ENCODE data around the gene UBTD1. TPM values are rescaled to one million over a fixed set of nuclear protein-coding genes. Genes with fewer than 3 reads are reported as not detected.

Gene UBTD1
- total RNA-seq, 4 donors from 2014 or later: 0.70 to 2.5 (median 1.4) TPM; not detected in 1

DNA sequence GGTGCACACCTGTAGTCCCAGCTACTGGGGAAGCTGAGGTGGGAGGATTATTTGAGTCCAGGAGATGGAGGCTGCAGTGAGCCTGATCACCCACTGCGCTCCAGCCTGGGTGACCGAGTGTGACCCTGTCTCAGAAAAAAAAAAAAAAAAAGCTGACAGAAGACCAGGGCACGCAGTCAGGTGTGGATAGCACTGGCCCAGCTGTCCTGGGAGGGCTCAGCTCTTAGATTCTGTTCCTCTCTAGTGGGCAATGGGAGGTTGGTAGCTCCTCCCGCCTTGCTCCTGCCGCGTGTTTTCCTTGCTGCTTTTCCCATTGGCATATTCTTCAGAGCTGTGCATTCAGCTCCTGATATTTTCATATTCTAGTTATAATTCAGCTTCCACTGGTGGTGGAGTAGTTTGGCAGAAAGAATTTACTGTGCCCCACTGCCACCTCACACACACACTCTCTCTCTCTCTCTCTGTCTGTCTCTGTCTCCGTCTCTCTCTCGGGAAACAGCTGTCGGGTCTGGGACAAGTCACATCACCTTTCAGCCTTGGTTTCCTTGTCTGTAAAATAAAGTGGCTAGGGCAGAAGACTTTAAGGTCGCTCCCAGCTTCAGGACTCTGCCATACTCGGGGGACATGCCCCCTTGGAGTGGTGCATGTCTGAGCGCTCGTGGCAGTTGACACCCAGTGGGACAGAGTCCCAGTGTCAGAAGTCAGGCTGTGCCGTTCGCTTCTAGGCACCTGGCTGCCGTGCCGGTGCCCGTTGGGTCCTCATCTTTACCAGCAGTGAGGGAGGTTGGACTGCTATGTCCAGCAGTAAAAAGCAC lies 47.9 kb downstream of the UBTD1 start:
- DNase-seq: no peak
- Histone ChIP-seq H3K36me3 (no peaks in the 10 kb centered on the region), H3K4me1 (peaks cover 0 to 18% (median 0%) of the 10 kb centered on the region in 4 donors), H3K9me3 (no peaks in the 10 kb centered on the region), H3K27ac (no peak overlapping the region), H3K4me3 (no peak overlapping the region), H3K27me3 (no peaks in the 10 kb centered on the region)
- TF ChIP-seq, protein P1, sequence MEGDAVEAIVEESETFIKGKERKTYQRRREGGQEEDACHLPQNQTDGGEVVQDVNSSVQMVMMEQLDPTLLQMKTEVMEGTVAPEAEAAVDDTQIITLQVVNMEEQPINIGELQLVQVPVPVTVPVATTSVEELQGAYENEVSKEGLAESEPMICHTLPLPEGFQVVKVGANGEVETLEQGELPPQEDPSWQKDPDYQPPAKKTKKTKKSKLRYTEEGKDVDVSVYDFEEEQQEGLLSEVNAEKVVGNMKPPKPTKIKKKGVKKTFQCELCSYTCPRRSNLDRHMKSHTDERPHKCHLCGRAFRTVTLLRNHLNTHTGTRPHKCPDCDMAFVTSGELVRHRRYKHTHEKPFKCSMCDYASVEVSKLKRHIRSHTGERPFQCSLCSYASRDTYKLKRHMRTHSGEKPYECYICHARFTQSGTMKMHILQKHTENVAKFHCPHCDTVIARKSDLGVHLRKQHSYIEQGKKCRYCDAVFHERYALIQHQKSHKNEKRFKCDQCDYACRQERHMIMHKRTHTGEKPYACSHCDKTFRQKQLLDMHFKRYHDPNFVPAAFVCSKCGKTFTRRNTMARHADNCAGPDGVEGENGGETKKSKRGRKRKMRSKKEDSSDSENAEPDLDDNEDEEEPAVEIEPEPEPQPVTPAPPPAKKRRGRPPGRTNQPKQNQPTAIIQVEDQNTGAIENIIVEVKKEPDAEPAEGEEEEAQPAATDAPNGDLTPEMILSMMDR (IDR thresholded peaks at IDR 0.05): no peak
- no peak for TF ChIP-seq POLR2A (IDR thresholded peaks at IDR 0.05)

DNA sequence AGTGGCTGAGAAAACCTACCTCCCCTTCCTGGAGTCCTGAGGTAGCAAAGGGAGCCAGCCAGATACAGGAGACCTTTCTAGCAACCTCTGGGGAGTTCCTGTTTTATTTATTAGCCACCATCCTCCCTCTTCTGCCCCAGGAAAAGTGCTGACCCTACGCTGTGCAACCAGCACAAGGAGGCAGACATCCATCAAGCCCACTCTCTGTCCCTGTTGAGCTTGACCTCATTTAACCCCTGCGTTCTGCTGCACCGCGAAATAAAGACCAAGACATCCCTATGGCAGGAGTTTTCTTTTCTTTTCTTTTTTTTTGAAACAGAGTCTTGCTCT lies 48.5 kb downstream of the UBTD1 start:
- no peaks in the 10 kb centered on the region for H3K27me3 ChIP-seq
- H3K27ac ChIP-seq: no peak overlapping the region
- TF ChIP-seq, protein P1 (IDR thresholded peaks at IDR 0.05): no peak
- no peak for TF ChIP-seq POLR2A (IDR thresholded peaks at IDR 0.05)
- peaks cover 0 to 13% (median 0%) of the 10 kb centered on the region in 4 donors for H3K4me1 ChIP-seq
- DNase-seq: no peak
- H3K4me3 ChIP-seq: no peak overlapping the region
- no peaks in the 10 kb centered on the region for H3K36me3 ChIP-seq
- no peaks in the 10 kb centered on the region for H3K9me3 ChIP-seq

DNA sequence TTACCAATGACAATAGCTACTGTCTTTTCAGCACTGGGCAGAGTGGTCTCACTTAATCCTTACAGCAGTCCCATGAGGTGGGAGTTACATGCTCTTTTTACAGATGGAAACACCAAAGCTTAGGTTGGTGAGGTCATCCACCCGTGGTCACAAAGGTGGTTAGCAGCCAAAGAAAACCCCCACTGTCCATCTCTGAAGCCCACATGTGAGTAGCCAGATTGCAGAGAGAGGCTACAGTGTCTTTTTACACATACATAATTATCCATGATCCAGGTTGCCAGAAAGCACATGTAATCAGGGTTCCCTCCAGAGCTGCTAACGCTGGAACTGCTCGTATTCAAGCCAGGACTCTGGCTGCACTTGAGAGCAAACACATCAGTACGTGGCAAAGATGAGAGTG lies 49.2 kb downstream of the UBTD1 start:
- Histone ChIP-seq H3K9me3 (no peaks in the 10 kb centered on the region), H3K4me1 (peaks cover 0 to 6% (median 0%) of the 10 kb centered on the region in 4 donors), H3K27ac (no peak overlapping the region), H3K4me3 (no peak overlapping the region), H3K27me3 (no peaks in the 10 kb centered on the region), H3K36me3 (no peaks in the 10 kb centered on the region)
- no peak for DNase-seq
- TF ChIP-seq POLR2A (IDR thresholded peaks at IDR 0.05): no peak
- TF ChIP-seq, protein P1 (IDR thresholded peaks at IDR 0.05): no peak

DNA sequence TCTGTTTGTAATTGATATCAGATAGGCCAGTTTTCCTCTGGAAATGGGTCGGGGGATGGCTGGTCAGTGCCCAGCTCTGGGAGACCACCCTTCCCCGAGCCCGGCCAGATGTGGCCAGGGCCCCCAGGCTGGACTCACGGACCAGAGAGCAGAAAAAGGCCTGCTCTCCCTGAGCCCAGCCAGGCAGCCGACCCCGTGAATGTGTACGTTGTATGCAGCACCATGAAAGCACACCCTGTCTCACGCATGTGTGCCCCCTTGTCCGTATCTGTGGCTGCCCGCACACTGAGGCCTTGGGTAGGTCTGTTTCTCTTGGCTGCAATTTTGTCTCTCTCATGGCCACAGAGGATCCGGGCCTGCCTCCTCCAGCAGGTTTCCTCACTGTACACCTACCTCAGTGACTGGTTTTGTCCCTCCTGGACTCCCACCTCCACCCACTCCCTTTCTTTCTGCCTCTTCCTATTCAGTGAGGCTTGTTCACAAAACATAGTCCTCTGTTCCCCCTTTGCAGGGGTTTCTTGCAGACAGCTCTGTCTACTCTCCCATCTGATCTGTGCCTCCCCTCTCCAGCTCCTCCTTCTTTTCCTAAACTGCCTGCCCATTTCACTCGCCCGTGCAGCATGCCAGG lies 50.2 kb downstream of the UBTD1 start:
- no peak for DNase-seq
- Histone ChIP-seq H3K27me3 (no peaks in the 10 kb centered on the region), H3K9me3 (no peaks in the 10 kb centered on the region), H3K4me1 (no peaks in the 10 kb centered on the region), H3K36me3 (no peaks in the 10 kb centered on the region), H3K4me3 (no peak overlapping the region), H3K27ac (no peak overlapping the region)
- no peak for TF ChIP-seq POLR2A (IDR thresholded peaks at IDR 0.05)
- TF ChIP-seq, protein P1 (IDR thresholded peaks at IDR 0.05): no peak

DNA sequence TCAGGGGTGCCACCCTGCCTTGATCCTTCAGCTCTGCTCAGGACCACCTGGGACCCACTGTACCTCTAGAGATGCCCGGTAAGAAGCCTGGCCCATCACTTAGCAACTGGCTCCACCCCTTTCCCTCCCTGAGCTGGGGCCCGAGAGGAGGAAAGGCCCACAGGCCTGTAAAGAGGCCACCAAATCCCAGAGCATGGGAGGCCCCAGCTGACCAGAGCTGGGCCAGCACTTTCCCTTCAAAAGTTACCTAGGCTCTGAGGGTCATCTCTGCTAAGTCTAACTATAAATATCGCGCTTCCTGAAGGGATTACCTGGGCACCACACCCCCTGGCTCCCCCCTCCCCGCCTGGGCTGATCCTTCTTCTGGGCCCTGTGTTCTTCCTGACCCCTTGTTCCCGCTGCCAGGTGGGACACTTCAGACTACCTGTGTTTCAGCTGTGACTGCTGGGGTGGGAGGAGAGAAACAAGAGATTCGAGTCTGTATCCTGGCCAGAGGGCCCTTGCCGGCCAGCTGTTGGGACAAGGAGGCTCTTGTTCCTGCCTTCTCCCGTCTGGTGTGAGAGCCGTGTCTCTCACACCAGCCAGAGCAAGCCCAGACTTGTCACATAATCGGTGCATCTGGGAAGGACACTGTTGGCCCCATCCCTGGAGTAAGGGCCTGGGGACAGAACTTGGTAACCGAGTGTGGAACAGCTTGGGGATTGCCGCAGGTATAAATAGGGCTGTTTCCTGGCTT lies 51.0 kb downstream of the UBTD1 start:
- Histone ChIP-seq H3K4me1 (no peaks in the 10 kb centered on the region), H3K27me3 (no peaks in the 10 kb centered on the region), H3K36me3 (no peaks in the 10 kb centered on the region), H3K27ac (no peak overlapping the region), H3K4me3 (no peak overlapping the region), H3K9me3 (no peaks in the 10 kb centered on the region)
- no peak for DNase-seq
- TF ChIP-seq POLR2A (IDR thresholded peaks at IDR 0.05): no peak
- TF ChIP-seq, protein P1 (IDR thresholded peaks at IDR 0.05): no peak

All from Peyer's patch (tissue), 4 donors.